A375 (cell line): ENCODE results near the gene STAT5A. TPM values are rescaled to one million over a fixed set of nuclear protein-coding genes. Genes with fewer than 3 reads are reported as not detected.

Experiments
- total RNA-seq: library from RNA; depleted of rRNA; stranded (reverse); fragments of >200 nt; shearing (Covaris generic); gene quantifications from 2 replicates; pipeline ENCODE4 v1.2.3, GENCODE V29; 2014; rRNA removed

The STAT5A gene
- 25.4 and 27.8 TPM in 2 replicates for total RNA-seq

DNA sequence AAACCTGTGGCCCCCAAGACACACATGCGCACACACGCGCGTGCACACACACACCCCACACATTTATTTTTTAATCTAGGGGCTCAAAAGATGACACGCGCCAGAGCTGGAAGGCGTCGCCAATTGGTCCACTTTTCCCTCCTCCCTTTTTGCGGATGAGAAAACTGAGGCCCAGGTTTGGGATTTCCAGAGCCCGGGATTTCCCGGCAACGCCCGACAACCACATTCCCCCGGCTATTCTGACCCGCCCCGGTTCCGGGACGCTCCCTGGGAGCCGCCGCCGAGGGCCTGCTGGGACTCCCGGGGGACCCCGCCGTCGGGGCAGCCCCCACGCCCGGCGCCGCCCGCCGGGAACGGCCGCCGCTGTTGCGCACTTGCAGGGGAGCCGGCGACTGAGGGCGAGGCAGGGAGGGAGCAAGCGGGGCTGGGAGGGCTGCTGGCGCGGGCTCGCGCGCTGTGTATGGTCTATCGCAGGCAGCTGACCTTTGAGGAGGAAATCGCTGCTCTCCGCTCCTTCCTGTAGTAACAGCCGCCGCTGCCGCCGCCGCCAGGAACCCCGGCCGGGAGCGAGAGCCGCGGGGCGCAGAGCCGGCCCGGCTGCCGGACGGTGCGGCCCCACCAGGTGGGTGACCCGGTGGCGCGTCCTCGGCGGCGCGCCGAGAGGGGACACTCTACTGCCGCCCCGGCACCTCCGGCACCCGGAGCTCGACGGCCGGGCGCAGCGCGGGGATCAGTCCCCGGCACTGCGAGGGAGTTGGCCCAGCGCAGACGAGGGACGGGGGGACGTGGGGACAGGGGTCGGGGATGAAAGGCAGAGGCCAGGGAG is at the start of gene STAT5A:
Gene STAT5A, plus strand, starts transcription at position 522 of the 826 bp plus-strand sequence. CDS start 914 bp downstream, outside the sequence.

DNA sequence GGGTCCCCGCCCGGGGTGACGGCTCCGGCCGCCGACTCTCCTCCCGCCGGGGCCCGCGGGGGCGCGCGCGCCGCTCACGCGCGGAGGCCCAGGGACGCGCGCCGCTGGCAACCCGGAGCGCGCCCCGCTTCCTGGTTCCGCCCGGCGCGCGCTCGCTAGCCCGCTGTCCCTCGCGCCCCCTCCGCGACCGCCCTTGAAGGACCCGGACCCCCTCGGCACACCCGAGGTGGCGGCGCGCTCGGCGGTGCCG is 12.0 kb upstream of the STAT5A start, which contains the start of gene STAT5B:
Gene STAT5B, minus strand, starts transcription at position 33 of the 250 bp plus-strand sequence. CDS start 44,264 bp downstream, outside the sequence.

Other genes starting within 250 kb of the STAT5A start
- 2.9 and 3.2 TPM in 2 replicates for gene C17orf113, start 237.9 kb upstream of the STAT5A start, total RNA-seq
- gene ZNF385C, start 190.0 kb upstream of the STAT5A start, total RNA-seq: 0.11 TPM in 1 of 2 replicates, not detected in the other
- 7.0 and 7.7 TPM in 2 replicates for gene DHX58, start 175.8 kb upstream of the STAT5A start, total RNA-seq
- 23.5 and 36.3 TPM in 2 replicates for gene KAT2A, start 167.1 kb upstream of the STAT5A start, total RNA-seq
- 0.08 TPM in 1 of 2 replicates, not detected in the other for gene HSPB9, start 165.7 kb upstream of the STAT5A start, total RNA-seq
- 108 and 130 TPM in 2 replicates for gene RAB5C, start 133.5 kb upstream of the STAT5A start, total RNA-seq
- 0.03 and 0.04 TPM in 2 replicates for gene KCNH4, start 107.4 kb upstream of the STAT5A start, total RNA-seq
- gene HCRT, start 103.0 kb upstream of the STAT5A start, total RNA-seq: not detected in 2 replicates
- gene GHDC, start 94.0 kb upstream of the STAT5A start, total RNA-seq: 17.3 and 20.4 TPM in 2 replicates
- 25.1 and 27.2 TPM in 2 replicates for gene STAT5B, start 12.1 kb upstream of the STAT5A start, total RNA-seq
- 43.0 and 47.5 TPM in 2 replicates for gene STAT3, start 99.9 kb downstream of the STAT5A start, total RNA-seq
- 257 and 264 TPM in 2 replicates for gene CAVIN1, start 134.8 kb downstream of the STAT5A start, total RNA-seq
- 22.3 and 26.5 TPM in 2 replicates for gene ATP6V0A1, start 170.4 kb downstream of the STAT5A start, total RNA-seq
- gene NAGLU, start 247.7 kb downstream of the STAT5A start, total RNA-seq: 31.4 and 37.1 TPM in 2 replicates